H1 (cell line): ENCODE results near the gene TMBIM1. TPM values are rescaled to one million over a fixed set of nuclear protein-coding genes. Genes with fewer than 3 reads are reported as not detected.

Experiments
- CTCF ChIA-PET: fragments of 300-600 bp; sonication (Branson Sonifier 250); formaldehyde crosslinking; loops from one replicate; lab custom pipeline; 2021; ENCODE audit not compliant: partially characterized antibody; lab: Charles Lee
- POLR2A ChIA-PET: fragments of 300-600 bp; sonication (Branson Sonifier 250); formaldehyde crosslinking; loops from one replicate; lab custom pipeline; 2021; ENCODE audit warnings: inconsistent platforms; ENCODE audit not compliant: partially characterized antibody; lab: Charles Lee
- DNase-seq, 2 experiments: peaks; one replicate each; pipeline versions ENCODE4 v3.0.0 to v3.0.0-alpha.2; 2010 to 2022; ENCODE audit warnings: low spot score in 2 of 2, low read depth in 1 of 2, mixed read lengths in 1 of 2
- FAIRE-seq: peaks from 2 replicates; lab custom pipeline; 2011; peaks lifted over from hg19 to GRCh38; lab: Jason Lieb, UNC
- H2AFZ ChIP-seq: 2 replicates; pipeline ENCODE4 v1.8.1; 2012; ENCODE audit warnings: low read length, inconsistent platforms
- H2AK5ac ChIP-seq: 2 replicates; pipeline ENCODE4 v1.6.1; 2013; ENCODE audit warnings: low read depth, low read length
- H2BK120ac ChIP-seq: replicated peaks from 2 replicates; pipeline ENCODE3; 2013; ENCODE audit warnings: low read depth, low read length, inconsistent platforms
- H2BK12ac ChIP-seq: 2 replicates; pipeline ENCODE4 v1.6.1; 2013; ENCODE audit warnings: low read depth, low read length
- H2BK15ac ChIP-seq: 2 replicates; pipeline ENCODE4 v1.6.1; 2013; ENCODE audit warnings: low read length
- H2BK20ac ChIP-seq: 2 replicates; pipeline ENCODE4 v1.6.1; 2013; ENCODE audit warnings: low read length
- H2BK5ac ChIP-seq: 2 replicates; pipeline ENCODE4 v1.6.1; 2013; ENCODE audit warnings: low read depth, low read length
- H3K14ac ChIP-seq: 2 replicates; pipeline ENCODE4 v1.6.1; 2013; ENCODE audit warnings: inconsistent platforms; ENCODE audit not compliant: insufficient read length
- H3K18ac ChIP-seq: 2 replicates; pipeline ENCODE4 v1.6.1; 2013; ENCODE audit warnings: low read length; ENCODE audit errors: extremely low read depth
- H3K23ac ChIP-seq: 2 replicates; pipeline ENCODE4 v1.6.1; 2013; ENCODE audit warnings: inconsistent platforms; ENCODE audit not compliant: insufficient read length
- H3K23me2 ChIP-seq: 2 replicates; pipeline ENCODE4 v1.6.1; 2013; ENCODE audit warnings: low read depth, low read length
- H3K27ac ChIP-seq: 2 replicates; pipeline ENCODE4 v1.6.1; 2011; ENCODE audit warnings: low read depth, low read length, inconsistent platforms
- H3K27me3 ChIP-seq, 4 experiments: replicated peaks in 1 of 4; 1 replicate in 1 of 4; 2 replicates in 3 of 4; pipeline versions ENCODE4 v1.6.1 to v1.8.1; 2011 to 2013; ENCODE audit warnings: low read length in 3 of 4, mild to moderate bottlenecking in 3 of 4, inconsistent platforms in 2 of 4, mixed read lengths in 2 of 4, moderate library complexity in 1 of 4; ENCODE audit not compliant: control insufficient read depth in 3 of 4, insufficient read depth in 3 of 4; ENCODE audit errors: extremely low read depth in 1 of 4
- H3K36me3 ChIP-seq, 4 experiments: 2 replicates each; pipeline versions ENCODE4 v1.6.1 to v1.8.1; 2011 to 2013; ENCODE audit warnings: mild to moderate bottlenecking in 4 of 4, low read length in 3 of 4, moderate library complexity in 2 of 4, control low read depth in 1 of 4, inconsistent platforms in 1 of 4; ENCODE audit not compliant: insufficient read depth in 4 of 4, control insufficient read depth in 2 of 4
- H3K4ac ChIP-seq: replicated peaks from 2 replicates; pipeline ENCODE3; 2013; ENCODE audit warnings: low read length, low read depth, mixed read lengths, inconsistent platforms; ENCODE audit not compliant: insufficient read length
- H3K4me1 ChIP-seq, 4 experiments: replicated peaks in 1 of 4; 1 replicate in 1 of 4; 2 replicates in 3 of 4; pipeline versions ENCODE4 v1.6.1 to v1.8.1; 2011 to 2013; ENCODE audit warnings: low read length in 3 of 4, inconsistent platforms in 2 of 4, mixed read lengths in 1 of 4; ENCODE audit not compliant: insufficient read depth in 4 of 4, control insufficient read depth in 3 of 4
- H3K4me2 ChIP-seq, 2 experiments: 2 replicates each; pipeline versions ENCODE4 v1.6.1 to v1.8.1; 2011 to 2013; ENCODE audit warnings: low read depth in 2 of 2, low read length in 2 of 2, control low read depth in 1 of 2, inconsistent platforms in 1 of 2, mild to moderate bottlenecking in 1 of 2; ENCODE audit not compliant: insufficient read depth in 1 of 2
- H3K4me3 ChIP-seq, 4 experiments: fragments of 200-600, 300-600 bp in 1 of 4; sonication (generic), shearing (Covaris generic), sonication (Bioruptor Twin) in 1 of 4; 2 replicates each; pipeline versions ENCODE4 v1.5.1 to v1.8.1; 2011 to 2016; ENCODE audit warnings: low read length in 4 of 4, low read depth in 3 of 4, control low read depth in 2 of 4, inconsistent platforms in 2 of 4, mild to moderate bottlenecking in 2 of 4, mixed read lengths in 1 of 4, moderate library complexity in 1 of 4; ENCODE audit not compliant: insufficient read depth in 2 of 4; ENCODE audit errors: extremely low read depth in 1 of 4
- H3K56ac ChIP-seq: replicated peaks from 2 replicates; pipeline ENCODE3; 2013; ENCODE audit warnings: low read depth, mild to moderate bottlenecking, mixed read lengths, low read length, inconsistent platforms; ENCODE audit not compliant: insufficient read length
- H3K79me1 ChIP-seq: 2 replicates; pipeline ENCODE4 v1.6.1; 2013; ENCODE audit warnings: low read depth, low read length, control low read depth
- H3K79me2 ChIP-seq, 2 experiments: 2 replicates each; pipeline versions ENCODE4 v1.6.1 to v1.8.1; 2012 to 2013; ENCODE audit warnings: low read length in 2 of 2, mild to moderate bottlenecking in 2 of 2, inconsistent platforms in 1 of 2; ENCODE audit not compliant: insufficient read depth in 2 of 2, control insufficient read depth in 1 of 2
- H3K9ac ChIP-seq, 4 experiments: replicated peaks in 1 of 4; 1 replicate in 1 of 4; 2 replicates in 3 of 4; pipeline versions ENCODE4 v1.6.1 to v1.8.1; 2011 to 2013; ENCODE audit warnings: low read depth in 3 of 4, low read length in 3 of 4, control low read depth in 2 of 4, mild to moderate bottlenecking in 2 of 4, moderate library complexity in 2 of 4, inconsistent platforms in 1 of 4; ENCODE audit errors: extremely low read depth in 1 of 4
- H3K9me3 ChIP-seq, 2 experiments: 2 replicates each; pipeline versions ENCODE4 v1.6.1 to v1.8.1; 2012 to 2013; ENCODE audit warnings: mild to moderate bottlenecking in 2 of 2, moderate library complexity in 2 of 2, control low read depth in 1 of 2, inconsistent platforms in 1 of 2, low read depth in 1 of 2, low read length in 1 of 2, mixed read lengths in 1 of 2; ENCODE audit not compliant: insufficient read depth in 2 of 2
- H4K20me1 ChIP-seq, 2 experiments: replicated peaks in 1 of 2; 2 replicates each; pipeline versions ENCODE3 to v1.8.1; 2011 to 2013; ENCODE audit warnings: inconsistent platforms in 2 of 2, low read length in 2 of 2, mild to moderate bottlenecking in 1 of 2; ENCODE audit not compliant: insufficient read depth in 2 of 2, control insufficient read depth in 1 of 2
- H4K5ac ChIP-seq: 2 replicates; pipeline ENCODE4 v1.6.1; 2013; ENCODE audit warnings: low read length, low read depth, mixed read lengths, inconsistent platforms; ENCODE audit not compliant: insufficient read length
- H4K8ac ChIP-seq: 2 replicates; pipeline ENCODE4 v1.8.0; 2013; ENCODE audit warnings: mild to moderate bottlenecking, moderate library complexity, low read length, inconsistent platforms; ENCODE audit not compliant: insufficient read depth; ENCODE audit errors: extremely low read depth
- H4K91ac ChIP-seq: replicated peaks from 2 replicates; pipeline ENCODE3; 2013; ENCODE audit warnings: low read length, mixed read lengths, inconsistent platforms; ENCODE audit not compliant: insufficient read length
- CBX5 ChIP-seq: fragments of 300-800, 300-1000 bp; sonication (generic); IDR thresholded peaks from 2 replicates; pipeline ENCODE4 v1.7.1; 2016; ENCODE audit warnings: antibody characterized with exemption, low read length, low read depth
- CEBPB ChIP-seq: IDR thresholded peaks from 2 replicates; pipeline ENCODE4 v1.6.1; 2012; ENCODE audit warnings: low read depth, low read length
- CTBP2 ChIP-seq: IDR thresholded peaks from 2 replicates; pipeline ENCODE4 v1.7.0; 2011; ENCODE audit warnings: borderline replicate concordance, mild to moderate bottlenecking, moderate library complexity, mixed read lengths, low read length; ENCODE audit not compliant: insufficient read depth, insufficient read length
- EZH2 ChIP-seq: fragments of 200-600 bp; sonication (generic); IDR thresholded peaks from 2 replicates; pipeline ENCODE4 v1.7.1; 2012; ENCODE audit warnings: low read depth, mild to moderate bottlenecking, moderate library complexity, low read length, inconsistent platforms; ENCODE audit not compliant: severe bottlenecking
- GTF2F1 ChIP-seq: IDR thresholded peaks from 2 replicates; pipeline ENCODE4 v1.6.1; 2012; ENCODE audit warnings: low read depth, low read length, improper control_type of control experiment, borderline replicate concordance
- KDM1A ChIP-seq: fragments of 200-600, 300-600 bp; sonication (generic); IDR thresholded peaks from 2 replicates; pipeline ENCODE4 v1.7.1; 2016; ENCODE audit warnings: mild to moderate bottlenecking, low read length, borderline replicate concordance
- SIN3A ChIP-seq, 2 experiments: IDR thresholded peaks in 1 of 2; conservative IDR thresholded peaks in 1 of 2; 2 replicates each; pipeline ENCODE4 v1.6.1; 2011 to 2012; ENCODE audit warnings: low read length in 2 of 2, improper control_type of control experiment in 1 of 2, low read depth in 1 of 2, mild to moderate bottlenecking in 1 of 2
- SUZ12 ChIP-seq: fragments of 200-600 bp; sonication (generic); IDR thresholded peaks from 2 replicates; pipeline ENCODE4 v1.6.1; 2012; ENCODE audit warnings: mild to moderate bottlenecking, inconsistent platforms, low read length, moderate library complexity, mixed read lengths
- TEAD4 ChIP-seq: IDR thresholded peaks from 2 replicates; pipeline ENCODE4 v1.6.1; 2012; ENCODE audit warnings: low read depth, low read length, inconsistent platforms, mixed read lengths
- WGBS, 2 experiments: shearing (Covaris generic) in 1 of 2; methylation state at CpG; one replicate each; pipeline versions ENCODE4 v1.1.6 to v1.1.7; 2013 to 2015; ENCODE audit warnings: low lambda C conversion rate in 2 of 2, mixed read lengths in 2 of 2, inconsistent platforms in 1 of 2, low coverage in 1 of 2, missing lambda C conversion rate in 1 of 2; ENCODE audit not compliant: insufficient replicate concordance in 2 of 2, insufficient coverage in 1 of 2, insufficient read length in 1 of 2; ENCODE audit errors: extremely low coverage in 1 of 2, missing lambda C conversion rate in 1 of 2; 5-methylcytosine and 5-hydroxymethylcytosine counted together
- polyA plus RNA-seq, 7 experiments: library from polyadenylated mRNA; depleted of rRNA in 3 of 7; stranded (reverse) in 5 of 7; unstranded in 2 of 7; fragments of >200 nt in 5 of 7; fragments of 200-250 nt in 2 of 7; gene quantifications; 1 replicate in 5 of 7; 2 replicates in 1 of 7; 4 replicates in 1 of 7; pipeline versions ENCODE4 v1.2.1 to v1.2.3, GENCODE V29; 2011 to 2013; ENCODE audit warnings: missing spikeins in 2 of 7, mixed read lengths in 2 of 7
- total RNA-seq: library from RNA; stranded (reverse); fragmentation: NEBNext Ultra II Directional; extraction: Animal tissue kit (Norgen Biotek cat#: 25700); gene quantifications from 2 replicates; pipeline ENCODE4 v1.2.1, GENCODE V29; 2021

TMBIM1 gene
- total and polyA plus RNA-seq, 2 of the 8 experiments (the other 6 are each of a cell fraction or from before 2014, with no cell fraction given): 22.1 to 36.8 TPM

GRCh38 chr2:218296200-218296599 is 3.9 kb upstream of the TMBIM1 start:
- H3K9me3 ChIP-seq: no peaks in the 10 kb centered on the region
- 100% methylated on average over 1 of the region's 1 CpG; no CpG with 5 or more reads in 1 of the 2 experiments for WGBS, 2 experiments
- H3K79me2 ChIP-seq: no peaks in the 10 kb centered on the region
- DNase-seq (no peak), FAIRE-seq (no peak)
- POLR2A ChIA-PET: interaction anchor here (1.4 to 2.0 kb wide), 2 partner anchors 62 to 71 kb away, joined by 3 to 4 read pairs; no protein-coding TSS in a partner anchor
- H3K23me2 ChIP-seq: peaks cover 5% of the 10 kb centered on the region; the same call in 1 of the 2 replicates
- no peak overlapping the region for H2AK5ac ChIP-seq
- H3K4ac ChIP-seq: no peak overlapping the region
- no peak overlapping the region for H3K23ac ChIP-seq
- H2AFZ ChIP-seq: no peak overlapping the region
- no peak overlapping the region for H2BK120ac ChIP-seq
- H2BK20ac ChIP-seq: no peak overlapping the region
- CTCF ChIA-PET: interaction anchor here (0.7 to 12.1 kb wide), 12 partner anchors 21 to 1362 kb away, joined by 3 to 192 read pairs (median 4); partner anchors contain the start of genes CATIP and CTDSP1
- no peak overlapping the region for H3K14ac ChIP-seq
- H3K4me2 ChIP-seq: no peak overlapping the region
- H3K4me1 ChIP-seq: peaks cover 0 to 9% (median 4%) of the 10 kb centered on the region in 4 experiments; a peak in 6 of 7 replicates
- H2BK12ac ChIP-seq: no peak overlapping the region
- H4K8ac ChIP-seq: no peak overlapping the region
- no peaks in the 10 kb centered on the region for H3K27me3 ChIP-seq
- no peaks in the 10 kb centered on the region for H3K79me1 ChIP-seq
- no peak overlapping the region for H3K56ac ChIP-seq
- no peaks in the 10 kb centered on the region for H3K36me3 ChIP-seq
- H4K20me1 ChIP-seq: no peaks in the 10 kb centered on the region
- H3K4me3 ChIP-seq: no peak overlapping the region
- H4K5ac ChIP-seq: no peak overlapping the region
- H3K27ac ChIP-seq: no peak overlapping the region
- H3K9ac ChIP-seq: no peak overlapping the region
- H2BK5ac ChIP-seq: no peak overlapping the region
- H3K18ac ChIP-seq: no peak overlapping the region
- TF ChIP-seq CEBPB (no peak), TEAD4 (no peak), SUZ12 (no peak), EZH2 (no peak), CTBP2 (no peak), CBX5 (no peak), SIN3A (conservative IDR thresholded peaks at IDR 0.05 in 1 of 2, IDR thresholded peaks at IDR 0.05 in 1 of 2; ENCODE audit: low read depth in 1 of 2, low read length in 2 of 2) (no peak), GTF2F1 (no peak), KDM1A (no peak)
- H4K91ac ChIP-seq: no peak overlapping the region
- H2BK15ac ChIP-seq: no peak overlapping the region
